ENCODE measurements around the gene LYRM7.
A peak's percentile ranks its signal among the peaks of the same experiment; 100 is the strongest.
"Not testable (repeated sequence)": the region's sequence is repeated elsewhere in the genome, so short reads cannot be mapped to it uniquely, and the experiment has no call there.

The LYRM7 gene

GRCh38 chr5:131221888-131222287, 51.1 kb downstream of the LYRM7 start:
- peak; percentile 36 for DNase-seq

- no peak for DNase-seq
Observed at GRCh38 chr5:131222731-131223130, 52.0 kb downstream of the LYRM7 start.

GRCh38 chr5:131223751-131224386, 53.1 kb downstream of the LYRM7 start:
- no peak for DNase-seq

- DNase-seq = no peak
Observed at GRCh38 chr5:131224387-131225201, 53.9 kb downstream of the LYRM7 start.

GRCh38 chr5:131225282-131225974, 54.7 kb downstream of the LYRM7 start:
- DNase-seq = no peak

GRCh38 chr5:131226899-131227298, 56.2 kb downstream of the LYRM7 start:
- DNase-seq = peak; percentile 50

GRCh38 chr5:131228646-131229045, 57.9 kb downstream of the LYRM7 start:
- no peak for DNase-seq

GRCh38 chr5:131229623-131230022, 58.9 kb downstream of the LYRM7 start:
- DNase-seq = no peak

- DNase-seq = no peak
Observed at GRCh38 chr5:131230406-131230805, 59.7 kb downstream of the LYRM7 start.

- DNase-seq = no peak
Observed at GRCh38 chr5:131239686-131240085, 68.9 kb downstream of the LYRM7 start.

- DNase-seq = peak; percentile 52
Observed at GRCh38 chr5:131242728-131243255, 72.0 kb downstream of the LYRM7 start.

GRCh38 chr5:131245312-131245711, 74.6 kb downstream of the LYRM7 start:
- DNase-seq = no peak

- no peak for DNase-seq
Observed at GRCh38 chr5:131245948-131246347, 75.2 kb downstream of the LYRM7 start.

- DNase-seq = no peak
Observed at GRCh38 chr5:131246504-131246903, 75.8 kb downstream of the LYRM7 start.

GRCh38 chr5:131250751-131251475, 80.2 kb downstream of the LYRM7 start:
- no peak for DNase-seq

GRCh38 chr5:131252824-131253171, 82.1 kb downstream of the LYRM7 start:
- no peak for DNase-seq

GRCh38 chr5:131254025-131254424, 83.3 kb downstream of the LYRM7 start:
- not testable (repeated sequence) for DNase-seq

GRCh38 chr5:131254741-131255140, 84.0 kb downstream of the LYRM7 start:
- no peak for DNase-seq
